OCI-LY7 (cell line): ENCODE measurements around the gene ALK. TPM values are rescaled to one million over a fixed set of nuclear protein-coding genes. Genes with fewer than 3 reads are reported as not detected.

Experiments
- BruUV-seq: library from RNA; stranded (reverse); fragments of 400-500 nt; replicated peaks from 2 replicates; lab custom pipeline; 2021; lab: Mats Ljungman, UMichigan
- CTCF ChIA-PET: fragments of 300-600 bp; sonication (Branson Sonifier 250); formaldehyde crosslinking; loops from one replicate; lab custom pipeline; 2022; ENCODE audit warnings: antibody characterized with exemption; ENCODE audit not compliant: unreplicated experiment; lab: Charles Lee
- POLR2A ChIA-PET: fragments of 300-600 bp; sonication (Branson Sonifier 250); formaldehyde crosslinking; loops from one replicate; lab custom pipeline; 2022; ENCODE audit warnings: antibody characterized with exemption; lab: Charles Lee
- DNase-seq: peaks from one replicate; pipeline ENCODE4 v3.0.0-alpha.2; 2015; ENCODE audit warnings: low spot score
- H2AFZ ChIP-seq: fragments of 200-600 bp; sonication (generic), shearing (Covaris generic); 2 replicates; pipeline ENCODE4 v1.6.1; 2014; ENCODE audit warnings: mild to moderate bottlenecking, antibody characterized with exemption, low read length, moderate library complexity
- H3K27ac ChIP-seq: fragments of 200-600 bp; sonication (generic); 2 replicates; pipeline ENCODE4 v1.5.1; 2014; ENCODE audit warnings: mixed run types, low read depth, mild to moderate bottlenecking, moderate library complexity, low read length, inconsistent platforms; ENCODE audit not compliant: poor library complexity, severe bottlenecking
- H3K36me3 ChIP-seq: fragments of 200-600 bp; sonication (generic); 2 replicates; pipeline ENCODE4 v1.6.1; 2014; ENCODE audit warnings: mild to moderate bottlenecking, antibody characterized with exemption, low read length, moderate library complexity, mixed read lengths; ENCODE audit not compliant: insufficient read depth
- H3K4me1 ChIP-seq: fragments of 200-600 bp; sonication (generic); 2 replicates; pipeline ENCODE4 v1.5.1; 2014; ENCODE audit warnings: mild to moderate bottlenecking, low read length; ENCODE audit not compliant: insufficient read depth, poor library complexity, severe bottlenecking
- H3K4me2 ChIP-seq: fragments of 200-600 bp; sonication (generic); 2 replicates; pipeline ENCODE4 v1.6.1; 2014; ENCODE audit warnings: mild to moderate bottlenecking, low read length
- H3K4me3 ChIP-seq: fragments of 200-600 bp; sonication (generic); 2 replicates; pipeline ENCODE4 v1.5.1; 2014; ENCODE audit warnings: mild to moderate bottlenecking, low read depth, low read length; ENCODE audit not compliant: poor library complexity, severe bottlenecking
- H3K79me2 ChIP-seq: fragments of 200-600 bp; sonication (generic); 2 replicates; pipeline ENCODE4 v1.6.1; 2016; ENCODE audit warnings: low read depth, mild to moderate bottlenecking, low read length, moderate library complexity, mixed read lengths; ENCODE audit not compliant: insufficient read depth
- H3K9me2 ChIP-seq: fragments of 200-600 bp; sonication (generic); 2 replicates; pipeline ENCODE4 v1.6.1; 2016; ENCODE audit warnings: mild to moderate bottlenecking, low read length, mixed read lengths; ENCODE audit not compliant: insufficient read depth
- H3K9me3 ChIP-seq: fragments of 200-600 bp; sonication (generic); 2 replicates; pipeline ENCODE4 v1.6.1; 2014; ENCODE audit warnings: mild to moderate bottlenecking, mixed run types, low read length, mixed read lengths
- H4K20me1 ChIP-seq: fragments of 200-600 bp; sonication (generic); 2 replicates; pipeline ENCODE4 v1.6.1; 2014; ENCODE audit warnings: mild to moderate bottlenecking, antibody characterized with exemption, low read length, moderate library complexity, mixed read lengths; ENCODE audit not compliant: insufficient read depth
- CTCF ChIP-seq: fragments of 200-600 bp; sonication (generic); conservative IDR thresholded peaks from 2 replicates; pipeline ENCODE4 v1.5.1; 2014; ENCODE audit warnings: mild to moderate bottlenecking, antibody characterized with exemption, low read length, moderate library complexity, mixed read lengths
- EZH2phosphoT487 ChIP-seq: fragments of 200-600 bp; sonication (generic); IDR thresholded peaks from 2 replicates; pipeline ENCODE4 v1.6.1; 2018; ENCODE audit warnings: low read depth, borderline replicate concordance, mild to moderate bottlenecking, mixed run types, antibody characterized with exemption, low read length, moderate library complexity, mixed read lengths
- intact Hi-C: fragments of 100-400 bp; cut with micrococcal nuclease; formaldehyde crosslinking; loops from one replicate; pipeline ENCODE4 v1.10.0; 2022; ENCODE audit not compliant: unreplicated experiment
- total RNA-seq, 2 experiments: library from RNA; depleted of rRNA in 1 of 2; stranded (reverse); fragments of >200 nt in 1 of 2; shearing (Covaris generic) in 1 of 2; gene quantifications; 2 replicates each; pipeline ENCODE4 v1.2.3, GENCODE V29; 2014 to 2022

ALK gene
- total RNA-seq, 2 experiments from 2014 or later = 0.09 TPM; not detected in 1

- DNase-seq = no peak
- Histone ChIP-seq H3K4me1 (no peaks in the 10 kb centered on the region), H3K4me2 (no peak overlapping the region), H3K4me3 (no peak overlapping the region), H4K20me1 (no peaks in the 10 kb centered on the region), H3K36me3 (no peaks in the 10 kb centered on the region), H3K9me2 (no peaks in the 10 kb centered on the region), H2AFZ (no peak overlapping the region), H3K9me3 (no peaks in the 10 kb centered on the region), H3K27ac (no peak overlapping the region), H3K79me2 (no peaks in the 10 kb centered on the region)
- no peak for TF ChIP-seq CTCF
- ChIA-PET CTCF (no interaction called here), POLR2A (no interaction called here)
- BruUV-seq = no TSS peak
- intact Hi-C loops = no loop called here
Measured at GRCh38 chr2:29865512-29865911, 55.9 kb downstream of the ALK start.

GRCh38 chr2:29864988-29865387 is 56.4 kb downstream of the ALK start:
- TF ChIP-seq EZH2phosphoT487 = no peak
- TF ChIP-seq CTCF = no peak
- ChIA-PET CTCF (no interaction called here), POLR2A (no interaction called here)
- Histone ChIP-seq H3K4me3 (no peak overlapping the region), H3K36me3 (no peaks in the 10 kb centered on the region), H2AFZ (no peak overlapping the region), H3K4me1 (no peaks in the 10 kb centered on the region), H3K4me2 (no peak overlapping the region), H3K9me3 (no peaks in the 10 kb centered on the region), H4K20me1 (no peaks in the 10 kb centered on the region), H3K27ac (no peak overlapping the region), H3K79me2 (no peaks in the 10 kb centered on the region), H3K9me2 (no peaks in the 10 kb centered on the region)
- intact Hi-C loops = no loop called here
- no peak for DNase-seq
- no TSS peak for BruUV-seq

- intact Hi-C loops = no loop called here
- no peaks in the 10 kb centered on the region for H3K4me1 ChIP-seq
- DNase-seq = no peak
- no peak overlapping the region for H3K27ac ChIP-seq
- H3K9me3 ChIP-seq = no peaks in the 10 kb centered on the region
- POLR2A ChIA-PET = no interaction called here
- no peaks in the 10 kb centered on the region for H3K36me3 ChIP-seq
- TF ChIP-seq EZH2phosphoT487 (no peak), CTCF (no peak)
- no peak overlapping the region for H2AFZ ChIP-seq
- CTCF ChIA-PET = no interaction called here
- H3K9me2 ChIP-seq = no peaks in the 10 kb centered on the region
- BruUV-seq = no TSS peak
- H3K4me3 ChIP-seq = no peak overlapping the region
- H4K20me1 ChIP-seq = no peaks in the 10 kb centered on the region
- H3K79me2 ChIP-seq = no peaks in the 10 kb centered on the region
- H3K4me2 ChIP-seq = no peak overlapping the region
Measured at GRCh38 chr2:29855924-29856639, 65.3 kb downstream of the ALK start.
